ENCODE measurements around the gene ZNF836.

DNA sequence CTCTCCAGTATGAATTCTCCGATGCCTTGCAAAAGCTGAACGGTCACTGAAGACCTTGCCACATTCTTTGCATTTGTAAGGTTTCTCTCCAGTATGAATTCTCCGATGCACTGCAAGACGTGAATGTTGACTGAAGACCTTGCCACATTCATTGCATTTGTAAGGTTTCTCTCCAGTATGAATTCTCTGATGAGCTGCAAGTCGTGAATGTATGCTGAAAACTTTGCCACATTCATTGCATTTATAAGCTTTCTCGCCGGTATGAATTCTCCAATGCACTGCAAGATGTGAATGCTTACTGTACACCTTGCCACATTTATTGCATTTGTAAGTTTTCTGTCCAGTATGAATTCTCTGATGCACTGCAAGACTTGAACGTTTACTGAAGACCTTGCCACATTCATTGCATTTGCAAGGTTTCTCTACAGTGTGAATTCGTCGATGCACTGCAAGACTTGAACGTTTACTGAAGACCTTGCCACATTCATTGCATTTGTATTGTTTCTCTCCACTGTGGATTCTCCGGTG is 55.8 kb downstream of the ZNF836 start:
- TF ChIP-seq, protein P1, sequence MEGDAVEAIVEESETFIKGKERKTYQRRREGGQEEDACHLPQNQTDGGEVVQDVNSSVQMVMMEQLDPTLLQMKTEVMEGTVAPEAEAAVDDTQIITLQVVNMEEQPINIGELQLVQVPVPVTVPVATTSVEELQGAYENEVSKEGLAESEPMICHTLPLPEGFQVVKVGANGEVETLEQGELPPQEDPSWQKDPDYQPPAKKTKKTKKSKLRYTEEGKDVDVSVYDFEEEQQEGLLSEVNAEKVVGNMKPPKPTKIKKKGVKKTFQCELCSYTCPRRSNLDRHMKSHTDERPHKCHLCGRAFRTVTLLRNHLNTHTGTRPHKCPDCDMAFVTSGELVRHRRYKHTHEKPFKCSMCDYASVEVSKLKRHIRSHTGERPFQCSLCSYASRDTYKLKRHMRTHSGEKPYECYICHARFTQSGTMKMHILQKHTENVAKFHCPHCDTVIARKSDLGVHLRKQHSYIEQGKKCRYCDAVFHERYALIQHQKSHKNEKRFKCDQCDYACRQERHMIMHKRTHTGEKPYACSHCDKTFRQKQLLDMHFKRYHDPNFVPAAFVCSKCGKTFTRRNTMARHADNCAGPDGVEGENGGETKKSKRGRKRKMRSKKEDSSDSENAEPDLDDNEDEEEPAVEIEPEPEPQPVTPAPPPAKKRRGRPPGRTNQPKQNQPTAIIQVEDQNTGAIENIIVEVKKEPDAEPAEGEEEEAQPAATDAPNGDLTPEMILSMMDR (IDR thresholded peaks at IDR 0.05): no peak
- no peak for TF ChIP-seq POLR2A (IDR thresholded peaks at IDR 0.05)

Data from transverse colon (tissue), 3 donors.